K562 (cell line): ENCODE measurements around the gene DEDD2. TPM values are rescaled to one million over a fixed set of nuclear protein-coding genes. Genes with fewer than 3 reads are reported as not detected.

Experiments used
- BHLHE40 ChIP-seq: IDR thresholded peaks from 2 replicates; pipeline ENCODE4 v1.6.1; 2011; ENCODE audit warnings: low read length, improper control_type of control experiment
- CSDE1 ChIP-seq, 2 experiments: fragments of 450-650 bp; IDR thresholded peaks; 2 replicates each; pipeline ENCODE4 v1.6.1; 2016; ENCODE audit warnings: mild to moderate bottlenecking in 1 of 2
- E2F8 ChIP-seq: fragments of 450-650 bp; IDR thresholded peaks from 2 replicates; pipeline ENCODE4 v1.7.1; 2018; ENCODE audit warnings: mild to moderate bottlenecking, low read depth; ENCODE audit not compliant: partially characterized antibody
- GTF3C2 ChIP-seq: IDR thresholded peaks from 3 replicates; pipeline ENCODE4 v1.6.1; 2011; ENCODE audit warnings: borderline replicate concordance, mild to moderate bottlenecking, moderate library complexity; ENCODE audit not compliant: insufficient read length; ENCODE audit errors: extremely low read depth
- MTF1 ChIP-seq: fragments of 250-450 bp; sonication (Bioruptor Pico); IDR thresholded peaks from 2 replicates; pipeline ENCODE4 v1.9.0; 2021; ENCODE audit warnings: moderate library complexity, mild to moderate bottlenecking, inconsistent platforms, borderline replicate concordance
- NEUROD1 ChIP-seq: fragments of 150-350 bp; IDR thresholded peaks from 2 replicates; pipeline ENCODE4 v1.6.1; 2014; ENCODE audit warnings: borderline replicate concordance, low read length, low read depth; ENCODE audit not compliant: partially characterized antibody
- NFIC ChIP-seq: fragments of 450-650 bp; IDR thresholded peaks from 2 replicates; pipeline ENCODE4 v1.6.1; 2017; ENCODE audit warnings: mild to moderate bottlenecking, inconsistent platforms
- PHB ChIP-seq: fragments of 250-450 bp; sonication (Bioruptor Pico); IDR thresholded peaks from 2 replicates; pipeline ENCODE4 v1.5.0; 2021
- POLR2G ChIP-seq: fragments of 200-400 bp; formaldehyde crosslinking; IDR thresholded peaks from 2 replicates; pipeline ENCODE4 v1.6.1; 2017; ENCODE audit warnings: low read depth, mild to moderate bottlenecking, antibody characterized with exemption, low read length, moderate library complexity
- RBM14 ChIP-seq: fragments of 200-400 bp; formaldehyde crosslinking; IDR thresholded peaks from 2 replicates; pipeline ENCODE4 v1.6.1; 2018; ENCODE audit warnings: low read depth, mild to moderate bottlenecking, low read length, moderate library complexity, borderline replicate concordance; ENCODE audit not compliant: insufficient read depth
- TBP ChIP-seq: optimal IDR thresholded peaks from 2 replicates; pipeline ENCODE3; 2011; ENCODE audit warnings: low read depth, low read length, improper control_type of control experiment
- TFAM ChIP-seq: fragments of 250-450 bp; sonication (Bioruptor Pico); conservative IDR thresholded peaks from 2 replicates; pipeline ENCODE4 v1.5.0; 2021; ENCODE audit warnings: mild to moderate bottlenecking, moderate library complexity
- ZNF197 ChIP-seq: fragments of 200-800 bp; sonication (Bioruptor generic); IDR thresholded peaks from 2 replicates; pipeline ENCODE4 v1.6.1; 2016; ENCODE audit warnings: low read depth, missing genetic modification characterization, missing compliant biosample characterization
- ZNF511 ChIP-seq: sonication (generic); formaldehyde crosslinking; IDR thresholded peaks from 2 replicates; pipeline ENCODE4 v1.8.0; 2022; ENCODE audit warnings: mild to moderate bottlenecking, missing genetic modification reagents
- polyA plus RNA-seq, 8 experiments: library from polyadenylated mRNA; depleted of rRNA in 4 of 8; stranded (reverse) in 5 of 8; unstranded in 3 of 8; fragments of >200 nt; fragmentation: Nextera tagmentation in 2 of 8; fragmentation: Illumina TruSeq in 1 of 8; extraction: Ambion mirVana in 2 of 8; extraction: Trizol in 1 of 8; gene quantifications; 2 replicates each; pipeline versions ENCODE4 v1.2.1 to v1.2.3, GENCODE V29; 2011 to 2014; ENCODE audit warnings: inconsistent platforms in 1 of 8, missing spikeins in 1 of 8
- total RNA-seq, 7 experiments: library from RNA; depleted of rRNA in 6 of 7; stranded (reverse); fragments of >200 nt in 6 of 7; fragmentation: Illumina TruSeq in 2 of 7; extraction: Trizol in 2 of 7; gene quantifications; 2 replicates each; pipeline versions ENCODE4 v1.2.1 to v1.2.3, GENCODE V29; 2011 to 2021; ENCODE audit warnings: low replicate concordance in 1 of 7
- TF ChIP-seq, protein P1 (sequence below): fragments of 450-650 bp; IDR thresholded peaks from one replicate; pipeline ENCODE4 v1.6.1; 2018; ENCODE audit warnings: mild to moderate bottlenecking, moderate library complexity; ENCODE audit not compliant: partially characterized antibody
- TF ChIP-seq, protein P2 (sequence below): fragments of 250-450 bp; sonication (Bioruptor Pico); IDR thresholded peaks from 2 replicates; pipeline ENCODE4 v1.8.0; 2022; ENCODE audit warnings: moderate library complexity, mild to moderate bottlenecking, inconsistent platforms

The DEDD2 gene
- total and polyA plus RNA-seq, 9 of the 15 experiments (the other 6 are each of a cell fraction or from before 2014, with no cell fraction given), result 4.3 to 43.0 (median 29.2) TPM

- TF ChIP-seq, protein P1, sequence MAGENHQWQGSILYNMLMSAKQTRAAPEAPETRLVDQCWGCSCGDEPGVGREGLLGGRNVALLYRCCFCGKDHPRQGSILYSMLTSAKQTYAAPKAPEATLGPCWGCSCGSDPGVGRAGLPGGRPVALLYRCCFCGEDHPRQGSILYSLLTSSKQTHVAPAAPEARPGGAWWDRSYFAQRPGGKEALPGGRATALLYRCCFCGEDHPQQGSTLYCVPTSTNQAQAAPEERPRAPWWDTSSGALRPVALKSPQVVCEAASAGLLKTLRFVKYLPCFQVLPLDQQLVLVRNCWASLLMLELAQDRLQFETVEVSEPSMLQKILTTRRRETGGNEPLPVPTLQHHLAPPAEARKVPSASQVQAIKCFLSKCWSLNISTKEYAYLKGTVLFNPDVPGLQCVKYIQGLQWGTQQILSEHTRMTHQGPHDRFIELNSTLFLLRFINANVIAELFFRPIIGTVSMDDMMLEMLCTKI, result no peak
- peak; percentile 71 for TF ChIP-seq POLR2G
- TF ChIP-seq ZNF511 (CRISPR knock-in tag), result no peak
- TF ChIP-seq TFAM (CRISPR knock-in tag), result no peak
- no peak for TF ChIP-seq PHB
- TF ChIP-seq NFIC, result no peak; the same call in 1 of the 2 replicates
- TF ChIP-seq CSDE1 (IDR thresholded peaks at IDR 0.05), result no peak
- no peak for TF ChIP-seq GTF3C2
- TF ChIP-seq MTF1, result no peak
- no peak for TF ChIP-seq RBM14
- peak; percentile 72 for TF ChIP-seq E2F8
- TF ChIP-seq NEUROD1, result no peak
- no peak for TF ChIP-seq BHLHE40
- no peak for TF ChIP-seq TBP
- TF ChIP-seq, protein P2, sequence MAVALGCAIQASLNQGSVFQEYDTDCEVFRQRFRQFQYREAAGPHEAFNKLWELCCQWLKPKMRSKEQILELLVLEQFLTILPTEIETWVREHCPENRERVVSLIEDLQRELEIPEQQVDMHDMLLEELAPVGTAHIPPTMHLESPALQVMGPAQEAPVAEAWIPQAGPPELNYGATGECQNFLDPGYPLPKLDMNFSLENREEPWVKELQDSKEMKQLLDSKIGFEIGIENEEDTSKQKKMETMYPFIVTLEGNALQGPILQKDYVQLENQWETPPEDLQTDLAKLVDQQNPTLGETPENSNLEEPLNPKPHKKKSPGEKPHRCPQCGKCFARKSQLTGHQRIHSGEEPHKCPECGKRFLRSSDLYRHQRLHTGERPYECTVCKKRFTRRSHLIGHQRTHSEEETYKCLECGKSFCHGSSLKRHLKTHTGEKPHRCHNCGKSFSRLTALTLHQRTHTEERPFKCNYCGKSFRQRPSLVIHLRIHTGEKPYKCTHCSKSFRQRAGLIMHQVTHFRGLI (CRISPR knock-in tag), result no peak
- TF ChIP-seq ZNF197 (CRISPR knock-in tag), result no peak
These were observed 17.9 kb downstream of the DEDD2 start (continued) for GRCh38 chr19:42199440-42200115.
